HUDEP-2 (cell line): ENCODE data around the gene SPATA1.
"Not testable (repeated sequence)": the region's sequence is repeated elsewhere in the genome, so short reads cannot be mapped to it uniquely, and the experiment has no call there.

Experiments used
- DNase-seq, 76 experiments: peaks; one replicate each; lab custom pipeline; 2025; ENCODE audit not compliant: unreplicated experiment in 76 of 76; lab: John Stamatoyannopoulos, UW

The SPATA1 gene

GRCh38 chr1:84506002-84506728 lies at the start of gene SPATA1, which contains the start of gene GNG5:
Gene SPATA1 (plus strand): TSS chr1:84506386. CDS start chr1:84516360, 9,974 bp downstream.
Gene GNG5 (minus strand): TSS chr1:84506581. CDS start chr1:84506091, 490 bp downstream.
- peak; percentile 44 to 97 (median 95) for DNase-seq

GRCh38 chr1:84462118-84462517 lies 44.1 kb upstream of the SPATA1 start:
- no peak for DNase-seq

GRCh38 chr1:84467298-84467697 lies 38.9 kb upstream of the SPATA1 start:
- no peak for DNase-seq

GRCh38 chr1:84476225-84476624 lies 30.0 kb upstream of the SPATA1 start:
- DNase-seq = no peak

GRCh38 chr1:84478876-84479868 lies 27.0 kb upstream of the SPATA1 start, which contains the start of gene RPF1:
Gene RPF1 (plus strand): TSS chr1:84479266. CDS start chr1:84479282, 16 bp downstream.
- DNase-seq = peak in 70 of 76 experiments; percentile 7 to 74 (median 52)

- DNase-seq = peak in 1 of 76 experiments; percentile 7
Observed at GRCh38 chr1:84479998-84480397, 26.2 kb upstream of the SPATA1 start.

- no peak for DNase-seq
Observed at GRCh38 chr1:84480650-84481049, 25.5 kb upstream of the SPATA1 start.

GRCh38 chr1:84481317-84481716 lies 24.9 kb upstream of the SPATA1 start:
- peak in 2 of 76 experiments; percentile 1 to 3 for DNase-seq

GRCh38 chr1:84488107-84488506 lies 18.1 kb upstream of the SPATA1 start:
- no peak for DNase-seq

GRCh38 chr1:84489766-84490165 lies 16.4 kb upstream of the SPATA1 start:
- DNase-seq = no peak

GRCh38 chr1:84492726-84493125 lies 13.5 kb upstream of the SPATA1 start:
- DNase-seq = no peak

GRCh38 chr1:84493747-84494146 lies 12.4 kb upstream of the SPATA1 start:
- DNase-seq = no peak

- no peak for DNase-seq
Observed at GRCh38 chr1:84496498-84496897, 9.7 kb upstream of the SPATA1 start.

GRCh38 chr1:84497631-84498275 lies 8.4 kb upstream of the SPATA1 start:
- no peak for DNase-seq

GRCh38 chr1:84502927-84503326 lies 3.3 kb upstream of the SPATA1 start:
- no peak for DNase-seq

GRCh38 chr1:84504580-84505492 lies 1.4 kb upstream of the SPATA1 start:
- peak in 4 of 76 experiments; percentile 6 to 29 (median 15) for DNase-seq

- peak in 35 of 76 experiments; percentile 18 to 82 (median 52) for DNase-seq
Observed at GRCh38 chr1:84505493-84506001, 639 bp upstream of the SPATA1 start.

- no peak for DNase-seq
Observed at GRCh38 chr1:84506729-84507453, 705 bp downstream of the SPATA1 start.

GRCh38 chr1:84507887-84508286 lies 1.7 kb downstream of the SPATA1 start:
- DNase-seq = not testable (repeated sequence)
